Esophagus squamous epithelium (tissue), 5 donors: Measurements from ENCODE around the gene ZSWIM8. TPM values are rescaled to one million over a fixed set of nuclear protein-coding genes. Genes with fewer than 3 reads are reported as not detected.

Source experiments
- DNase-seq: peaks from one replicate; lab custom pipeline; 2025; lab: John Stamatoyannopoulos, UW
- H3K27ac ChIP-seq, 4 donors: fragments of 200-600 bp; sonication (generic); one replicate each; pipeline ENCODE4 v1.5.1; 2016 to 2019; ENCODE audit warnings: mild to moderate bottlenecking in 1 of 4
- H3K27me3 ChIP-seq, 4 donors: fragments of 200-600 bp; sonication (generic); 1 replicate in 3 of 4; 2 replicates in 1 of 4; pipeline versions ENCODE4 v1.5.1 to v1.6.0; 2017 to 2021; ENCODE audit warnings: antibody characterized with exemption in 1 of 4
- H3K36me3 ChIP-seq, 3 donors: fragments of 200-600 bp; sonication (generic); one replicate each; pipeline ENCODE4 v1.5.1; 2016 to 2019
- H3K4me1 ChIP-seq, 3 donors: fragments of 200-600 bp; sonication (generic); one replicate each; pipeline ENCODE4 v1.5.1; 2017 to 2019
- H3K4me3 ChIP-seq, 4 donors: fragments of 200-600 bp; sonication (generic); 1 replicate in 3 of 4; 2 replicates in 1 of 4; pipeline ENCODE4 v1.5.1; 2016 to 2019; ENCODE audit warnings: mild to moderate bottlenecking in 2 of 4, moderate library complexity in 1 of 4
- H3K9me3 ChIP-seq, 3 donors: fragments of 200-600 bp; sonication (generic); one replicate each; pipeline ENCODE4 v1.5.1; 2016 to 2019
- CTCF ChIP-seq, 6 experiments: fragments of 450-650 bp in 4 of 6; fragments of 200-600 bp in 2 of 6; sonication (generic) in 2 of 6; IDR thresholded peaks; one replicate each; pipeline ENCODE4 v1.5.1; 2016 to 2019; ENCODE audit warnings: antibody characterized with exemption in 6 of 6, mild to moderate bottlenecking in 4 of 6, moderate library complexity in 4 of 6
- POLR2A ChIP-seq, 4 donors: fragments of 450-650 bp; IDR thresholded peaks; one replicate each; pipeline ENCODE4 v1.6.1; 2017; ENCODE audit warnings: antibody characterized with exemption in 4 of 4, mild to moderate bottlenecking in 4 of 4, moderate library complexity in 3 of 4
- WGBS, 2 donors: methylation state at CpG; one replicate each; pipeline ENCODE4 v1.1.5; 2018; 5-methylcytosine and 5-hydroxymethylcytosine counted together
- intact Hi-C: fragments of 100-400 bp; cut with DNase I; formaldehyde crosslinking; loops from one replicate; pipeline ENCODE4 v1.15.0; 2022
- total RNA-seq, 4 donors: library from RNA; depleted of rRNA; stranded (reverse); fragments of >200 nt; gene quantifications; one replicate each; pipeline ENCODE4 v1.1.0, GENCODE V29; 2016
- donor health status: DM: yes; HTN: yes; CAD: no.

ZSWIM8 gene
- total RNA-seq, 4 donors from 2014 or later, result 33.3 to 116 (median 83.9) TPM

GRCh38 chr10:73780966-73781365 lies 4.4 kb upstream of the ZSWIM8 start:
- WGBS, 2 donors, result 14 to 20% methylated on average over 11 of the region's 11 CpGs
- H3K27ac ChIP-seq, result peak overlapping the region; percentile 90 to 95 (median 92)

GRCh38 chr10:73781548-73781878 lies 3.9 kb upstream of the ZSWIM8 start:
- no peak for TF ChIP-seq CTCF (IDR thresholded peaks at IDR 0.05)
- no peak for TF ChIP-seq POLR2A (IDR thresholded peaks at IDR 0.05)
- H3K4me1 ChIP-seq, result peaks cover 24 to 55% (median 28%) of the 10 kb centered on the region in 3 donors
- H3K4me3 ChIP-seq, result peak overlapping the region; percentile 59 to 81 (median 78)
- DNase-seq, result no peak
- H3K36me3 ChIP-seq, result peaks cover 0 to 38% (median 12%) of the 10 kb centered on the region in 3 donors
- H3K27me3 ChIP-seq, result no peaks in the 10 kb centered on the region
- no peaks in the 10 kb centered on the region for H3K9me3 ChIP-seq
- intact Hi-C loops, result no loop called here
- H3K27ac ChIP-seq, result peak overlapping the region; percentile 90 to 95 (median 92)
- 0 to 2% methylated on average over 4 to 7 of the region's 14 CpGs for WGBS, 2 donors

More at GRCh38 chr10:73780966-73781365, 4.4 kb upstream of the ZSWIM8 start:
- DNase-seq, result no peak
- peaks cover 0 to 43% (median 12%) of the 10 kb centered on the region in 3 donors for H3K36me3 ChIP-seq
- peaks cover 21 to 50% (median 25%) of the 10 kb centered on the region in 3 donors for H3K4me1 ChIP-seq
- intact Hi-C loops, result no loop called here
- H3K4me3 ChIP-seq, result peak overlapping the region; percentile 59 to 81 (median 78)
- no peaks in the 10 kb centered on the region for H3K27me3 ChIP-seq
- H3K9me3 ChIP-seq, result no peaks in the 10 kb centered on the region
- TF ChIP-seq POLR2A (IDR thresholded peaks at IDR 0.05) (no peak), CTCF (IDR thresholded peaks at IDR 0.05) (no peak)

GRCh38 chr10:73781879-73782748 lies 3.3 kb upstream of the ZSWIM8 start, which contains the start of gene CHCHD1:
Gene CHCHD1 (plus strand): TSS chr10:73782048. CDS start chr10:73782076, 28 bp downstream.
- TF ChIP-seq POLR2A (IDR thresholded peaks at IDR 0.05) (peak in 2 of 4 donors; percentile 68 to 69), CTCF (IDR thresholded peaks at IDR 0.05) (peak in 1 of 6 experiments; percentile 3)
- peaks cover 30 to 61% (median 34%) of the 10 kb centered on the region in 3 donors for H3K4me1 ChIP-seq
- H3K9me3 ChIP-seq, result no peaks in the 10 kb centered on the region
- intact Hi-C loops, result no loop called here
- peak within 1 kb of the TSS; percentile 90 to 95 (median 92) for H3K27ac ChIP-seq
- peak within 1 kb of the TSS; percentile 59 to 81 (median 78) for H3K4me3 ChIP-seq
- no peaks in the 10 kb centered on the region for H3K27me3 ChIP-seq
- DNase-seq, result peak; percentile 45
- WGBS, 2 donors, result 1% methylated on average over 12 to 22 of the region's 57 CpGs
- H3K36me3 ChIP-seq, result peaks cover 0 to 32% (median 12%) of the 10 kb centered on the region in 3 donors

GRCh38 chr10:73782749-73783085 lies 2.7 kb upstream of the ZSWIM8 start:
- intact Hi-C loops, result no loop called here
- Histone ChIP-seq H3K27me3 (no peaks in the 10 kb centered on the region), H3K4me1 (peaks cover 36 to 67% (median 40%) of the 10 kb centered on the region in 3 donors), H3K27ac (peak overlapping the region; percentile 90 to 95 (median 92)), H3K4me3 (peak overlapping the region; percentile 59 to 81 (median 78)), H3K36me3 (peaks cover 0 to 26% (median 12%) of the 10 kb centered on the region in 3 donors), H3K9me3 (no peaks in the 10 kb centered on the region)
- no peak for DNase-seq
- 29 to 46% methylated on average over 2 of the region's 2 CpGs for WGBS, 2 donors
- no peak for TF ChIP-seq CTCF (IDR thresholded peaks at IDR 0.05)
